Neural progenitor cell (in vitro differentiated cells): Measurements from ENCODE around the gene GSTM3. TPM values are rescaled to one million over a fixed set of nuclear protein-coding genes. Genes with fewer than 3 reads are reported as not detected.

ENCODE experiments used
- total RNA-seq: library from RNA; depleted of rRNA; stranded (reverse); fragments of >200 nt; gene quantifications from 2 replicates; pipeline ENCODE4 v1.2.3, GENCODE V29; 2015; ENCODE audit warnings: low replicate concordance

Gene GSTM3
- total RNA-seq, 1 donor from 2014 or later, result 12.9 TPM

Other genes with a start within 250 kb of the GSTM3 start
- gene CYB561D1, start 246.9 kb downstream of the GSTM3 start, total RNA-seq, result 4.3 and 6.8 TPM in 2 replicates
- 4.5 and 6.0 TPM in 2 replicates for gene AMIGO1, start 231.3 kb downstream of the GSTM3 start, total RNA-seq
- 0.71 and 1.4 TPM in 2 replicates for gene GPR61, start 201.2 kb downstream of the GSTM3 start, total RNA-seq
- 11.4 and 15.4 TPM in 2 replicates for gene GNAI3, start 192.4 kb downstream of the GSTM3 start, total RNA-seq
- 0.25 TPM in 1 of 2 replicates, not detected in the other for gene GNAT2, start 121.4 kb downstream of the GSTM3 start, total RNA-seq
- 22.9 and 49.8 TPM in 2 replicates for gene AMPD2, start 121.2 kb downstream of the GSTM3 start, total RNA-seq
- gene GSTM4, start 84.9 kb downstream of the GSTM3 start, total RNA-seq, result 4.3 and 17.3 TPM in 2 replicates
- gene GSTM2, start 73.0 kb downstream of the GSTM3 start, total RNA-seq, result 15.6 and 24.2 TPM in 2 replicates
- 13.8 and 20.8 TPM in 2 replicates for gene GSTM1, start 53.2 kb downstream of the GSTM3 start, total RNA-seq
- gene GSTM5, start 28.8 kb downstream of the GSTM3 start, total RNA-seq, result 0.62 TPM in 1 of 2 replicates, not detected in the other
- not detected in 2 replicates for gene EPS8L3, start 22.9 kb upstream of the GSTM3 start, total RNA-seq
- 2.7 and 5.0 TPM in 2 replicates for gene CSF1, start 169.8 kb upstream of the GSTM3 start, total RNA-seq
- gene AHCYL1, start 243.7 kb upstream of the GSTM3 start, total RNA-seq, result 62.5 and 65.5 TPM in 2 replicates